Liver (tissue), 9 donors: ENCODE measurements around the gene SMARCB1. TPM values are rescaled to one million over a fixed set of nuclear protein-coding genes. Genes with fewer than 3 reads are reported as not detected.

ENCODE experiments used
- DNase-seq: peaks from one replicate; pipeline ENCODE4 v3.0.0-alpha.2; 2017; ENCODE audit warnings: low spot score
- H3K27ac ChIP-seq, 2 donors: one replicate each; pipeline ENCODE4 v1.7.0; 2013; ENCODE audit warnings: inconsistent platforms in 2 of 2, low read length in 2 of 2, control low read depth in 1 of 2, low read depth in 1 of 2, mild to moderate bottlenecking in 1 of 2
- H3K27me3 ChIP-seq, 4 donors: one replicate each; pipeline versions ENCODE4 v1.6.1 to v1.7.0; 2013; ENCODE audit warnings: low read length in 3 of 4, inconsistent platforms in 1 of 4, mild to moderate bottlenecking in 1 of 4, moderate library complexity in 1 of 4; ENCODE audit not compliant: control insufficient read depth in 4 of 4, insufficient read depth in 4 of 4
- H3K36me3 ChIP-seq, 4 donors: one replicate each; pipeline versions ENCODE4 v1.6.1 to v1.7.0; 2013; ENCODE audit warnings: low read length in 3 of 4, mild to moderate bottlenecking in 3 of 4, low read depth in 1 of 4, moderate library complexity in 1 of 4; ENCODE audit not compliant: control insufficient read depth in 4 of 4, insufficient read depth in 3 of 4
- H3K4me1 ChIP-seq, 4 donors: one replicate each; pipeline versions ENCODE4 v1.6.1 to v1.7.0; 2013; ENCODE audit warnings: low read length in 3 of 4, mild to moderate bottlenecking in 3 of 4, moderate library complexity in 1 of 4; ENCODE audit not compliant: control insufficient read depth in 4 of 4, insufficient read depth in 4 of 4
- H3K4me3 ChIP-seq, 3 donors: one replicate each; pipeline versions ENCODE4 v1.6.1 to v1.7.0; 2013; ENCODE audit warnings: low read length in 3 of 3, control low read depth in 1 of 3, low read depth in 1 of 3, mild to moderate bottlenecking in 1 of 3
- H3K9ac ChIP-seq, 2 donors: one replicate each; pipeline ENCODE4 v1.7.0; 2013; ENCODE audit warnings: low read length in 2 of 2, mild to moderate bottlenecking in 2 of 2, moderate library complexity in 2 of 2, control low read depth in 1 of 2, low read depth in 1 of 2
- H3K9me3 ChIP-seq, 4 donors: one replicate each; pipeline versions ENCODE4 v1.6.1 to v1.7.0; 2013; ENCODE audit warnings: low read length in 3 of 4; ENCODE audit not compliant: control insufficient read depth in 4 of 4
- ATF3 ChIP-seq: IDR thresholded peaks from 2 replicates; pipeline ENCODE4 v1.6.1; 2016; ENCODE audit warnings: antibody characterized with exemption
- EGR1 ChIP-seq, 2 donors: IDR thresholded peaks; 2 replicates each; pipeline ENCODE4 v1.6.1; 2016 to 2018; ENCODE audit warnings: antibody characterized with exemption in 2 of 2, low read depth in 2 of 2
- FOXA1 ChIP-seq: IDR thresholded peaks from 2 replicates; pipeline ENCODE4 v1.6.1; 2016; ENCODE audit warnings: antibody characterized with exemption
- FOXA2 ChIP-seq: IDR thresholded peaks from 2 replicates; pipeline ENCODE4 v1.6.1; 2016; ENCODE audit warnings: antibody characterized with exemption
- GABPA ChIP-seq, 2 donors: IDR thresholded peaks in 1 of 2; conservative IDR thresholded peaks in 1 of 2; 2 replicates each; pipeline ENCODE4 v1.6.1; 2016; ENCODE audit warnings: antibody characterized with exemption in 2 of 2, mild to moderate bottlenecking in 1 of 2, moderate library complexity in 1 of 2
- HNF4A ChIP-seq, 2 donors: conservative IDR thresholded peaks; 2 replicates each; pipeline ENCODE4 v1.6.1; 2016; ENCODE audit warnings: antibody characterized with exemption in 2 of 2, mild to moderate bottlenecking in 2 of 2
- HNF4G ChIP-seq: IDR thresholded peaks from 2 replicates; pipeline ENCODE4 v1.6.1; 2016; ENCODE audit warnings: antibody characterized with exemption
- JUND ChIP-seq, 2 donors: IDR thresholded peaks; 2 replicates each; pipeline ENCODE4 v1.6.1; 2016; ENCODE audit warnings: antibody characterized with exemption in 2 of 2
- MAX ChIP-seq: IDR thresholded peaks from 2 replicates; pipeline ENCODE4 v1.6.1; 2016; ENCODE audit warnings: antibody characterized with exemption
- NR2F2 ChIP-seq: IDR thresholded peaks from 2 replicates; pipeline ENCODE4 v1.6.1; 2016; ENCODE audit warnings: antibody characterized with exemption
- RAD21 ChIP-seq, 2 donors: IDR thresholded peaks; 2 replicates each; pipeline ENCODE4 v1.6.1; 2016; ENCODE audit warnings: antibody characterized with exemption in 2 of 2, mild to moderate bottlenecking in 2 of 2
- REST ChIP-seq: IDR thresholded peaks from 2 replicates; pipeline ENCODE4 v1.6.1; 2016; ENCODE audit warnings: antibody characterized with exemption, mild to moderate bottlenecking
- RXRA ChIP-seq, 2 donors: IDR thresholded peaks; 2 replicates each; pipeline ENCODE4 v1.6.1; 2017 to 2018; ENCODE audit warnings: antibody characterized with exemption in 2 of 2, mild to moderate bottlenecking in 1 of 2
- SP1 ChIP-seq: IDR thresholded peaks from 2 replicates; pipeline ENCODE4 v1.6.1; 2018; ENCODE audit warnings: antibody characterized with exemption, mild to moderate bottlenecking
- TAF1 ChIP-seq: conservative IDR thresholded peaks from 2 replicates; pipeline ENCODE4 v1.6.1; 2016; ENCODE audit warnings: antibody characterized with exemption, mild to moderate bottlenecking
- YY1 ChIP-seq: IDR thresholded peaks from 2 replicates; pipeline ENCODE4 v1.6.1; 2016; ENCODE audit warnings: antibody characterized with exemption, mild to moderate bottlenecking
- ZBTB33 ChIP-seq: IDR thresholded peaks from 2 replicates; pipeline ENCODE4 v1.6.1; 2016; ENCODE audit warnings: antibody characterized with exemption
- WGBS: extraction: QIAGEN DNeasy Blood & Tissue Kit; methylation state at CpG from one replicate; pipeline ENCODE4 v1.1.7; 2013; 5-methylcytosine and 5-hydroxymethylcytosine counted together
- polyA plus RNA-seq, 2 donors: library from polyadenylated mRNA; stranded (reverse) in 1 of 2; unstranded in 1 of 2; fragments of 200-250 nt in 1 of 2; fragments of >200 nt in 1 of 2; fragmentation: Nextera tagmentation in 1 of 2; extraction: Ambion mirVana in 1 of 2; gene quantifications; one replicate each; pipeline versions ENCODE4 v1.2.1 to v1.2.3, GENCODE V29; 2013 to 2015
- total RNA-seq, 2 donors: library from RNA; depleted of rRNA; stranded (reverse); fragments of >200 nt; gene quantifications; one replicate each; pipeline ENCODE4 v1.2.3, GENCODE V29; 2014
- TF ChIP-seq, protein P1 (sequence below): fragments of 150-350 bp; IDR thresholded peaks from 2 replicates; pipeline ENCODE4 v1.5.1; 2017; ENCODE audit warnings: improper control_type of control experiment, low read depth, low read length; ENCODE audit not compliant: missing input control
- donor health status: healthy.
- donor health status: healthy.
- donor health status: healthy.
- donor health status: healthy.
- donor health status: healthy.

SMARCB1 gene
- total and polyA plus RNA-seq, 4 donors = 15.1 to 22.5 (median 19.1) TPM

DNA sequence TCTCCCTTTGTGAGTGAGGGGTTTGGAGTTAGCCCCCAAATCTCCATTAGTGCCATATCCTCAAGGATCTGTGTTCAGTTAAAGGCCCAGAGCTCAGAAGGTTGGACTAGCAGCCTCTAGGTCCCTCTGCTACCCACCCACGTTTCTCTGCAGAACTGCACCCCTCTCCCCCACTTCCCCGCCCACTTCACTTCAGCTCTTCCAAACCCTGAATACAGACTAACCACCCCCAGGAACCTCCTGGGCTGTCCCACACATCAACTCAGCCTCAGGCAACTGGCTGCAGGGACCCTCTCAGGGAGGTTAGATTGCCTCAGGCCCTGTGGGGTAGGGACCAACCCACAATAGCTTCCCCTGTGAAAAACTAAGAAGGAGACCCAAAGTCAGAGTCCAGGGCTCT lies 33.4 kb upstream of the SMARCB1 start:
- no peak overlapping the region for H3K27ac ChIP-seq
- H3K4me3 ChIP-seq = no peak overlapping the region
- no peak for DNase-seq
- TF ChIP-seq REST (no peak), RXRA (IDR thresholded peaks at IDR 0.05) (no peak), FOXA2 (no peak), GABPA (IDR thresholded peaks at IDR 0.05 in 1 of 2, conservative IDR thresholded peaks at IDR 0.05 in 1 of 2) (no peak), NR2F2 (no peak), JUND (IDR thresholded peaks at IDR 0.05) (no peak), MAX (no peak), EGR1 (IDR thresholded peaks at IDR 0.05; ENCODE audit: low read depth in 2 of 2) (no peak), HNF4A (conservative IDR thresholded peaks at IDR 0.05) (no peak), ZBTB33 (no peak), TAF1 (no peak), ATF3 (no peak), FOXA1 (no peak), YY1 (no peak), SP1 (no peak), RAD21 (IDR thresholded peaks at IDR 0.05) (no peak), HNF4G (no peak)
- TF ChIP-seq, protein P1, sequence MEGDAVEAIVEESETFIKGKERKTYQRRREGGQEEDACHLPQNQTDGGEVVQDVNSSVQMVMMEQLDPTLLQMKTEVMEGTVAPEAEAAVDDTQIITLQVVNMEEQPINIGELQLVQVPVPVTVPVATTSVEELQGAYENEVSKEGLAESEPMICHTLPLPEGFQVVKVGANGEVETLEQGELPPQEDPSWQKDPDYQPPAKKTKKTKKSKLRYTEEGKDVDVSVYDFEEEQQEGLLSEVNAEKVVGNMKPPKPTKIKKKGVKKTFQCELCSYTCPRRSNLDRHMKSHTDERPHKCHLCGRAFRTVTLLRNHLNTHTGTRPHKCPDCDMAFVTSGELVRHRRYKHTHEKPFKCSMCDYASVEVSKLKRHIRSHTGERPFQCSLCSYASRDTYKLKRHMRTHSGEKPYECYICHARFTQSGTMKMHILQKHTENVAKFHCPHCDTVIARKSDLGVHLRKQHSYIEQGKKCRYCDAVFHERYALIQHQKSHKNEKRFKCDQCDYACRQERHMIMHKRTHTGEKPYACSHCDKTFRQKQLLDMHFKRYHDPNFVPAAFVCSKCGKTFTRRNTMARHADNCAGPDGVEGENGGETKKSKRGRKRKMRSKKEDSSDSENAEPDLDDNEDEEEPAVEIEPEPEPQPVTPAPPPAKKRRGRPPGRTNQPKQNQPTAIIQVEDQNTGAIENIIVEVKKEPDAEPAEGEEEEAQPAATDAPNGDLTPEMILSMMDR = no peak
- 77% methylated on average over 2 of the region's 2 CpGs for WGBS
- no peaks in the 10 kb centered on the region for H3K36me3 ChIP-seq
- no peaks in the 10 kb centered on the region for H3K9me3 ChIP-seq
- peaks cover 0 to 10% (median 2%) of the 10 kb centered on the region in 4 donors for H3K4me1 ChIP-seq
- no peak overlapping the region for H3K9ac ChIP-seq
- H3K27me3 ChIP-seq = no peaks in the 10 kb centered on the region
